HG03064 (cell line): Measurements from ENCODE around the gene CTIF.

Source experiments
- ATAC-seq: cut with Tn5 transposase; IDR thresholded peaks from one replicate; pipeline ENCODE4 v1.9.1; 2021; ENCODE audit warnings: low read depth; ENCODE audit not compliant: unreplicated experiment

CTIF gene

GRCh38 chr18:48902023-48902855 is 363.4 kb downstream of the CTIF start:
- ATAC-seq = no peak

GRCh38 chr18:48902856-48903601 is 364.2 kb downstream of the CTIF start:
- ATAC-seq = no peak

- ATAC-seq = no peak
Measured at GRCh38 chr18:48904091-48904490, 365.3 kb downstream of the CTIF start.

- ATAC-seq = no peak
Measured at GRCh38 chr18:48904847-48905394, 366.1 kb downstream of the CTIF start.

GRCh38 chr18:48905513-48905912 is 366.7 kb downstream of the CTIF start:
- ATAC-seq = no peak

GRCh38 chr18:48908916-48909315 is 370.1 kb downstream of the CTIF start:
- ATAC-seq = no peak

GRCh38 chr18:48909721-48910120 is 370.9 kb downstream of the CTIF start:
- ATAC-seq = no peak

- ATAC-seq = no peak
Measured at GRCh38 chr18:48910972-48911545, 372.2 kb downstream of the CTIF start.
